Tibial nerve (tissue), 4 donors: ENCODE measurements around the gene CALM1. TPM values are rescaled to one million over a fixed set of nuclear protein-coding genes. Genes with fewer than 3 reads are reported as not detected.

Experiments
- DNase-seq, 2 donors: peaks; one replicate each; pipeline ENCODE4 v3.0.0-alpha.2; 2019; ENCODE audit warnings: low spot score in 2 of 2
- H3K27ac ChIP-seq, 4 donors: fragments of 200-600 bp; sonication (generic) in 3 of 4; one replicate each; pipeline ENCODE4 v1.5.1; 2017 to 2019; ENCODE audit warnings: mild to moderate bottlenecking in 1 of 4
- H3K27me3 ChIP-seq, 2 donors: fragments of 200-600 bp; sonication (generic) in 1 of 2; one replicate each; pipeline versions ENCODE4 v1.5.1 to v1.6.0; 2017 to 2019
- H3K36me3 ChIP-seq, 3 donors: fragments of 200-600 bp; sonication (generic); one replicate each; pipeline ENCODE4 v1.5.1; 2018 to 2019
- H3K4me1 ChIP-seq, 4 donors: fragments of 200-600 bp; sonication (generic) in 3 of 4; one replicate each; pipeline ENCODE4 v1.5.1; 2017 to 2019
- H3K4me3 ChIP-seq, 4 donors: fragments of 200-600 bp; sonication (generic) in 3 of 4; one replicate each; pipeline ENCODE4 v1.5.1; 2017 to 2019; ENCODE audit warnings: mild to moderate bottlenecking in 1 of 4, moderate library complexity in 1 of 4
- H3K9me3 ChIP-seq, 4 donors: fragments of 200-600 bp; sonication (generic) in 3 of 4; one replicate each; pipeline ENCODE4 v1.5.1; 2017 to 2019
- CTCF ChIP-seq, 5 experiments: fragments of 200-600 bp in 3 of 5; fragments of 450-650 bp in 2 of 5; sonication (generic) in 3 of 5; IDR thresholded peaks; one replicate each; pipeline ENCODE4 v1.5.1; 2016 to 2019; ENCODE audit warnings: antibody characterized with exemption in 5 of 5, mild to moderate bottlenecking in 3 of 5, moderate library complexity in 2 of 5
- EP300 ChIP-seq, 2 donors: sonication (generic); formaldehyde crosslinking; IDR thresholded peaks; one replicate each; pipeline ENCODE4 v1.6.1; 2017; ENCODE audit warnings: antibody characterized with exemption in 2 of 2, mild to moderate bottlenecking in 1 of 2
- POLR2A ChIP-seq, 2 donors: fragments of 450-650 bp; IDR thresholded peaks; one replicate each; pipeline ENCODE4 v1.6.1; 2017; ENCODE audit warnings: antibody characterized with exemption in 2 of 2, mild to moderate bottlenecking in 2 of 2, moderate library complexity in 2 of 2
- WGBS, 2 donors: methylation state at CpG; one replicate each; pipeline ENCODE4 v1.1.5; 2018; 5-methylcytosine and 5-hydroxymethylcytosine counted together
- total RNA-seq, 4 donors: library from RNA; depleted of rRNA; stranded (reverse); fragments of >200 nt; gene quantifications; one replicate each; pipeline ENCODE4 v1.1.0, GENCODE V29; 2016

CALM1 gene
- total RNA-seq, 4 donors from 2014 or later = 117 to 209 (median 165) TPM

- Histone ChIP-seq H3K4me3 (no peak overlapping the region), H3K4me1 (no peaks in the 10 kb centered on the region), H3K27me3 (no peaks in the 10 kb centered on the region), H3K9me3 (no peaks in the 10 kb centered on the region), H3K36me3 (no peaks in the 10 kb centered on the region), H3K27ac (no peak overlapping the region)
- WGBS, 2 donors = 86 to 91% methylated on average over 6 of the region's 6 CpGs
- no peak for DNase-seq
- TF ChIP-seq POLR2A (IDR thresholded peaks at IDR 0.05) = no peak
- no peak for TF ChIP-seq EP300 (IDR thresholded peaks at IDR 0.05)
- no peak for TF ChIP-seq CTCF (IDR thresholded peaks at IDR 0.05)
These were observed 42.0 kb downstream of the CALM1 start for GRCh38 chr14:90438841-90439240.

GRCh38 chr14:90440021-90440451, 43.2 kb downstream of the CALM1 start:
- DNase-seq = no peak
- WGBS, 2 donors = 35 to 41% methylated on average over 5 of the region's 5 CpGs
- H3K27ac ChIP-seq = no peak overlapping the region

GRCh38 chr14:90440592-90440991, 43.8 kb downstream of the CALM1 start:
- no peak overlapping the region for H3K27ac ChIP-seq
- H3K4me1 ChIP-seq = no peaks in the 10 kb centered on the region
- H3K27me3 ChIP-seq = no peaks in the 10 kb centered on the region
- TF ChIP-seq POLR2A (IDR thresholded peaks at IDR 0.05) = no peak
- no peak for TF ChIP-seq CTCF (IDR thresholded peaks at IDR 0.05)
- no peak for TF ChIP-seq EP300 (IDR thresholded peaks at IDR 0.05)
- DNase-seq = no peak
- 63 to 72% methylated on average over 2 of the region's 2 CpGs for WGBS, 2 donors
- H3K9me3 ChIP-seq = no peaks in the 10 kb centered on the region
- H3K4me3 ChIP-seq = no peak overlapping the region
- no peaks in the 10 kb centered on the region for H3K36me3 ChIP-seq

More at GRCh38 chr14:90440021-90440451, 43.2 kb downstream of the CALM1 start:
- Histone ChIP-seq H3K9me3 (no peaks in the 10 kb centered on the region), H3K36me3 (no peaks in the 10 kb centered on the region), H3K4me3 (no peak overlapping the region), H3K27me3 (no peaks in the 10 kb centered on the region), H3K4me1 (no peaks in the 10 kb centered on the region)
- TF ChIP-seq POLR2A (IDR thresholded peaks at IDR 0.05) (no peak), EP300 (IDR thresholded peaks at IDR 0.05) (no peak), CTCF (IDR thresholded peaks at IDR 0.05) (no peak)

- TF ChIP-seq CTCF (IDR thresholded peaks at IDR 0.05) = no peak
- TF ChIP-seq EP300 (IDR thresholded peaks at IDR 0.05) = no peak
- TF ChIP-seq POLR2A (IDR thresholded peaks at IDR 0.05) = no peak
- WGBS, 2 donors = 50 to 57% methylated on average over 2 of the region's 2 CpGs
- Histone ChIP-seq H3K27me3 (no peaks in the 10 kb centered on the region), H3K4me1 (no peaks in the 10 kb centered on the region), H3K36me3 (no peaks in the 10 kb centered on the region), H3K9me3 (peaks cover 0 to 8% (median 0%) of the 10 kb centered on the region in 4 donors), H3K4me3 (no peak overlapping the region), H3K27ac (no peak overlapping the region)
- no peak for DNase-seq
These were observed 45.6 kb downstream of the CALM1 start for GRCh38 chr14:90442388-90442787.

GRCh38 chr14:90443161-90444076, 46.6 kb downstream of the CALM1 start:
- no peak for TF ChIP-seq CTCF (IDR thresholded peaks at IDR 0.05)
- TF ChIP-seq EP300 (IDR thresholded peaks at IDR 0.05) = no peak
- no peak for TF ChIP-seq POLR2A (IDR thresholded peaks at IDR 0.05)
- Histone ChIP-seq H3K27ac (no peak overlapping the region), H3K27me3 (no peaks in the 10 kb centered on the region), H3K9me3 (peaks cover 0 to 15% (median 2%) of the 10 kb centered on the region in 4 donors), H3K4me3 (no peak overlapping the region), H3K4me1 (no peaks in the 10 kb centered on the region), H3K36me3 (no peaks in the 10 kb centered on the region)
- 80 to 84% methylated on average over 16 of the region's 16 CpGs for WGBS, 2 donors
- DNase-seq = no peak
